Neural crest cell (in vitro differentiated cells): ENCODE data around the gene CADPS. TPM values are rescaled to one million over a fixed set of nuclear protein-coding genes. Genes with fewer than 3 reads are reported as not detected.

Experiments
- DNase-seq: peaks from one replicate; pipeline ENCODE4 v3.0.0; 2021; ENCODE audit warnings: low read depth, mixed read lengths, low spot score
- H3K27ac Mint-ChIP-seq: one replicate; pipeline ENCODE4 v1.8.0; 2021; ENCODE audit warnings: mild to moderate bottlenecking, mixed read lengths; ENCODE audit not compliant: unreplicated experiment
- H3K27me3 Mint-ChIP-seq: 2 replicates; pipeline ENCODE4 v1.8.0; 2021; ENCODE audit warnings: low read depth, mild to moderate bottlenecking, mixed read lengths
- H3K36me3 Mint-ChIP-seq: 2 replicates; pipeline ENCODE4 v1.8.0; 2021; ENCODE audit warnings: low read depth, mild to moderate bottlenecking, mixed read lengths
- H3K4me1 Mint-ChIP-seq: 2 replicates; pipeline ENCODE4 v1.8.0; 2021; ENCODE audit warnings: mixed read lengths
- H3K4me3 Mint-ChIP-seq: one replicate; pipeline ENCODE4 v1.8.0; 2021; ENCODE audit warnings: mild to moderate bottlenecking, mixed read lengths
- H3K9me3 Mint-ChIP-seq: 2 replicates; pipeline ENCODE4 v1.8.0; 2021; ENCODE audit warnings: mixed read lengths
- total RNA-seq: library from RNA; stranded (reverse); gene quantifications from 2 replicates; pipeline ENCODE4 v1.2.1, GENCODE V29; 2021
- TF ChIP-seq, protein P1 (sequence below): fragments of 200-600 bp; sonication (generic); conservative IDR thresholded peaks from 2 replicates; pipeline ENCODE4 v1.5.0; 2021; ENCODE audit warnings: antibody characterized with exemption, mild to moderate bottlenecking

CADPS gene
- total RNA-seq, 1 donor from 2014 or later: 9.3 TPM

DNA sequence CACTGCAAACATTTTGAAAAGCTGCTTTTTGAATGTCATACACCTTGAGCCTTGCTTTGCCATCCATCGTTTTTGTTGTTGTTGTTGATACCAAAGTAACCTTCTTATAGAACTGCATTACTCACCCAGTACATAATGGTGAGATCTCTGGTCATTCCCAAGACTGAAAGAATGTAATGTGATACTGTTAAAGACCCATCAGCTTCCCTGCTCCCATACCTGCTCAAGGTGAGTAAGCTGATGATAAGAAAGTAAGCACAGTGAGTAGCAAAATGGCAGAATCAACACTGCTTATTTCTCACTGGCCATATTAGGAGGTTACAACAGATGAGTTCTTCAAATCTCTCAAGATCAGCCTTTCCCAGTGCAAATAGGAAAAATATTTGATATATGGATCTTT lies 89.8 kb downstream of the CADPS start:
- Mint-ChIP-seq H3K27me3 (no peaks in the 10 kb centered on the region), H3K4me3 (no peak overlapping the region), H3K36me3 (no peaks in the 10 kb centered on the region), H3K27ac (no peak overlapping the region), H3K4me1 (no peaks in the 10 kb centered on the region), H3K9me3 (no peaks in the 10 kb centered on the region)
- TF ChIP-seq, protein P1, sequence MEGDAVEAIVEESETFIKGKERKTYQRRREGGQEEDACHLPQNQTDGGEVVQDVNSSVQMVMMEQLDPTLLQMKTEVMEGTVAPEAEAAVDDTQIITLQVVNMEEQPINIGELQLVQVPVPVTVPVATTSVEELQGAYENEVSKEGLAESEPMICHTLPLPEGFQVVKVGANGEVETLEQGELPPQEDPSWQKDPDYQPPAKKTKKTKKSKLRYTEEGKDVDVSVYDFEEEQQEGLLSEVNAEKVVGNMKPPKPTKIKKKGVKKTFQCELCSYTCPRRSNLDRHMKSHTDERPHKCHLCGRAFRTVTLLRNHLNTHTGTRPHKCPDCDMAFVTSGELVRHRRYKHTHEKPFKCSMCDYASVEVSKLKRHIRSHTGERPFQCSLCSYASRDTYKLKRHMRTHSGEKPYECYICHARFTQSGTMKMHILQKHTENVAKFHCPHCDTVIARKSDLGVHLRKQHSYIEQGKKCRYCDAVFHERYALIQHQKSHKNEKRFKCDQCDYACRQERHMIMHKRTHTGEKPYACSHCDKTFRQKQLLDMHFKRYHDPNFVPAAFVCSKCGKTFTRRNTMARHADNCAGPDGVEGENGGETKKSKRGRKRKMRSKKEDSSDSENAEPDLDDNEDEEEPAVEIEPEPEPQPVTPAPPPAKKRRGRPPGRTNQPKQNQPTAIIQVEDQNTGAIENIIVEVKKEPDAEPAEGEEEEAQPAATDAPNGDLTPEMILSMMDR: no peak
- no peak for DNase-seq

DNA sequence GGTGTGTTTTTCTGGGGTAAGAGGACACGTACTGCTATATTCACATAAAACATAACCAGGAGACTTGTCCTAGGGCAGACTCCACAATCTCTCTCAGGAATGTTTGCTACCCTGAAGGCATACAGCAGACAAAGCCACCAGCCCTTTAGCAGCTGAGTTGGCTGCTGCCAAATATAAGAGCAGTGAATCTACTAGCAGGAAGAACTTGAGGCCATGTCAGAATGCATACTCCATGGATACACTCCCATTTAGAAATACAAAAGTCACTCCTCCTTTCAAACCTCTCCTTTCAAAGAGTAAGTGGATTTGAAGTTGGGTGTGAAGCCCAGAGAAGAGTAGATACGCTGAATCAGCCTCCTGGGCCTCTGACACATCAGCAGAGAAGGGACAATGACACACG lies 94.1 kb downstream of the CADPS start:
- Mint-ChIP-seq H3K4me3 (no peak overlapping the region), H3K9me3 (no peaks in the 10 kb centered on the region), H3K27me3 (no peaks in the 10 kb centered on the region), H3K4me1 (peaks cover 5% of the 10 kb centered on the region), H3K27ac (no peak overlapping the region), H3K36me3 (no peaks in the 10 kb centered on the region)
- TF ChIP-seq, protein P1: no peak
- DNase-seq: no peak

DNA sequence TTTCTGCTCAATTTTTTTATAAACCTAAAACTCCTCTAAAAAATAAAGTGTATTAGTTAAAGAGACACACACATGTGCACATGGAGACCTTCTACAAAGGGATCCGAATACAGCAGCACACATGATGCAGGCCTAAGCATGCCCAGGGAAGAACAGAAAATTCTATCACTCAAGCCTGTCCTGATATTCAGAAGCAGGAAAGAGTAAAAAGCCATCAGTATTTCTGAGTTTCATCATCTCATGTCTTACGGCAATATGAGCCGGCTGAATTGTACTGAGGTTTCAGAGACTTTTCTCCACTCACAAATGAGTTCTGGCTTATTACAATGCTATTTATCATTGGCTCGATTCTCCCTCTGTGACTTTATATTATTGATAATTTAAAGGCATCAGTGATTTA lies 97.5 kb downstream of the CADPS start:
- peaks cover 5% of the 10 kb centered on the region for H3K4me1 Mint-ChIP-seq
- DNase-seq: no peak
- no peaks in the 10 kb centered on the region for H3K36me3 Mint-ChIP-seq
- peaks cover 2% of the 10 kb centered on the region for H3K9me3 Mint-ChIP-seq
- no peak overlapping the region for H3K4me3 Mint-ChIP-seq
- no peaks in the 10 kb centered on the region for H3K27me3 Mint-ChIP-seq
- no peak overlapping the region for H3K27ac Mint-ChIP-seq
- TF ChIP-seq, protein P1: no peak

DNA sequence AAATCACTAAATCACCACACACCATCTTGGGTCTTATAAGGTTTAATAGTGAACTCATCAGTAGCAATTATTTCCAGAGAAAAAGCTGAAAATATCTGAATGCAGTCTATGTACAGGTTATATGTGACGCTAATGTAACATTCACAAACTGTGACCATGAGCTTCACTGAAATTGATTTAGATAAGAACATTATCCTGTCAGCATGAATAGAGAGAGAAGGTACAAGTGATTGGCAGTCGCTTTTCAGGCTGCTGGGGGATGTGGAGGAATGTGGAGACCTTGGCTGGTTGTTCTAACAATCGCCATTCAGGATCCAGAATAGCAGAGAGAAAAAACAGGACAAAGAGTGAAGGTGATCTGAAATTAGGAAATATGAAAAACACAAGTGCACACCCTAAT lies 98.1 kb downstream of the CADPS start:
- peaks cover 2% of the 10 kb centered on the region for H3K9me3 Mint-ChIP-seq
- H3K27ac Mint-ChIP-seq: no peak overlapping the region
- no peaks in the 10 kb centered on the region for H3K27me3 Mint-ChIP-seq
- no peak for DNase-seq
- no peaks in the 10 kb centered on the region for H3K36me3 Mint-ChIP-seq
- TF ChIP-seq, protein P1: no peak
- no peak overlapping the region for H3K4me3 Mint-ChIP-seq
- peaks cover 5% of the 10 kb centered on the region for H3K4me1 Mint-ChIP-seq

DNA sequence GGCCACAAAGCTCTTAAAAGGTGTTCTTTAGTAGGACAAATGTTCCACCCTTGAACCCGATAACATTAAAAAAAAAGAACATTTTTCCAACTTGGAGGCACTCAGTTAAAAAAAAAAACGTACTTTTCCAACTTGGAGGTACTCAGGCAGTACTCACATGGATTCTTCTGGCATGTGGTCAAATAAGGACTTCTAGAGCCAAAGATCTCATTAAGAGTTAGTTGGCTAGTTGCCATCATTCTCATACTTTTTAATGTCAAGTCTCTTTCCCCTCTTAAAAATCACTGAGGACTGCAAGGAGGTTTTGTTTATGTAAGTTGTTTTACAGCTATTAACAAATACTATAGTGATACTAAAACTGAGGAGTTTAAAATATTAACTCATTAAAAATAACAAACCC lies 101.0 kb downstream of the CADPS start:
- no peak for DNase-seq
- Mint-ChIP-seq H3K36me3 (no peaks in the 10 kb centered on the region), H3K4me3 (no peak overlapping the region), H3K27ac (no peak overlapping the region), H3K27me3 (no peaks in the 10 kb centered on the region), H3K9me3 (peaks cover 2% of the 10 kb centered on the region), H3K4me1 (peaks cover 5% of the 10 kb centered on the region)
- TF ChIP-seq, protein P1: no peak
